HepG2 (cell line): ENCODE data around the gene TRPC4AP.

Experiments
- CEBPB ChIP-seq: IDR thresholded peaks from 2 replicates; pipeline ENCODE4 v1.6.1; 2011; ENCODE audit warnings: low read depth, low read length, improper control_type of control experiment, borderline replicate concordance
- SP1 ChIP-seq, 2 experiments: fragments of 450-650 bp in 1 of 2; sonication (generic) in 1 of 2; formaldehyde crosslinking in 1 of 2; IDR thresholded peaks; 2 replicates each; pipeline versions ENCODE4 v1.4.0 to v1.6.1; 2016 to 2020; ENCODE audit warnings: missing genetic modification reagents in 1 of 2
- ZNF766 ChIP-seq: sonication (generic); formaldehyde crosslinking; IDR thresholded peaks from 2 replicates; pipeline ENCODE4 v1.5.0; 2020; ENCODE audit warnings: missing genetic modification reagents, borderline replicate concordance

DNA sequence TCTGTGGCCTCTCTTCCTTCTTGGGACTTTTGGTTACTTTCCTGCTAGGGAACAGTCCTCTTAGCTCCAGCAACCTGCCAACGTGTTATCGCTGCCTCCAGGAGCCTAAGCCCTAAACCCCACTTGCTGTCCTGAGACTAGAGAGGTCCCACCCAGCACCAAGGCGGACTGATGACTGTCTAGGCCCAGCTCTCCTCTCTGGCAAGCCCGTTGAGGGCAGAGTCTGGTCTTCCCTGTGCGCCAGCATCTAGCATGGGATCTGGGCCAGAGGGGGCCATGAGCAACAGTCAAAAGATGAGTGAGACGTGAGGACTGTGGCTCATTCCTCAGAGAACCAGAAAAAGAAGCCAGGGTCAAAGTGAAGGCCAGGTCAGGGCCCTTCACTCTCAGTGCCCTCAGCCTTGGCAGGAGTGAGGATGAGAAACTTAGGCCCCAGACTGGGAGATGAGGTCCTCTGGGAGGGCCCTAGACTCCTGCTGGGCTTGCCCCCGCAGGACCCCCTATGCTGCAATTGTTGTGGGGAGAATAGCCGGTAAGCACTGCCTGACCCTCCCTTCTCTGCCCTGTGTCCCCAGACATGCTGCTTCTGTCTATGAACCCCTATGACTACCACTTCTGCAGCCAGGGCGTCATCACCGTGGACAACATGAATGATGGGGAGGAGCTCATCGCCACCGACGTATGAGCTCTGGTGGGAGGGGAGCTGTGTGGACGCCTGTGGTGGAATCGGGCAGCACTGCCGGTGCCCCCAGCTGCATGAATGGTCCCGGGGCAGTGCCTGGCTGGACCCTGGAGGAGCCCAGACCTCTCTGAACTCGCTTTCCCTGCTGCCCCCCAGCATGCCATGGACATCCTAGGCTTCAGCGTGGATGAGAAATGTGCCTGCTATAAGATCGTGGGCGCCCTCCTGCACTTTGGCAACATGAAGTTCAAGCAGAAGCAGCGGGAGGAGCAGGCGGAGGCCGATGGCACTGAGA, 106.0 kb downstream of the TRPC4AP start:
- TF ChIP-seq CEBPB (no peak), ZNF766 (CRISPR knock-in tag) (no peak), SP1 (IDR thresholded peaks at IDR 0.05) (no peak), SP1 (CRISPR knock-in tag; IDR thresholded peaks at IDR 0.05) (no peak)
